A549 (cell line): ENCODE measurements around the gene PFDN2. TPM values are rescaled to one million over a fixed set of nuclear protein-coding genes. Genes with fewer than 3 reads are reported as not detected.

ENCODE experiments used
- ATAC-seq, 2 experiments: fragments of 200-7000 bp in 1 of 2; fragments of >200 bp in 1 of 2; cut with Nextera tagmentation in 1 of 2; cut with Tn5 transposase in 1 of 2; 3 replicates each; pipeline versions ENCODE4 v1.8.0 to v1.9.1; 2018 to 2020; ENCODE audit warnings: mild to moderate bottlenecking in 1 of 2, moderate library complexity in 1 of 2
- CTCF ChIA-PET: fragments of 300-600 bp; sonication (Branson Sonifier 250); formaldehyde crosslinking; extraction: SDS; loops from one replicate; lab custom pipeline; 2021; ENCODE audit warnings: antibody characterized with exemption, inconsistent platforms; lab: Yijun Ruan, JAX
- POLR2A ChIA-PET: fragments of 350-600 bp; formaldehyde crosslinking; extraction: SDS; loops from one replicate; lab custom pipeline; 2021; ENCODE audit warnings: antibody characterized with exemption, inconsistent platforms; lab: Yijun Ruan, JAX
- DNase-seq, 2 experiments: peaks; one replicate each; pipeline versions ENCODE4 v3.0.0 to v3.0.0-alpha.2; 2011 to 2016; ENCODE audit warnings: low read depth in 1 of 2, low spot score in 1 of 2
- FAIRE-seq: peaks from 2 replicates; lab custom pipeline; 2011; peaks lifted over from hg19 to GRCh38; lab: Jason Lieb, UNC
- H3K27ac ChIP-seq, 2 experiments: fragments of >200 bp; sonication (Bioruptor Twin); formaldehyde crosslinking; 3 replicates each; pipeline ENCODE4 v1.5.1; 2016 to 2017
- H3K4me1 ChIP-seq: fragments of >200 bp; sonication (Bioruptor Twin); formaldehyde crosslinking; 3 replicates; pipeline ENCODE4 v1.6.1; 2016
- H3K4me2 ChIP-seq: fragments of >200 bp; sonication (Bioruptor Twin); formaldehyde crosslinking; 3 replicates; pipeline ENCODE4 v1.6.1; 2016
- H3K4me3 ChIP-seq: fragments of >200 bp; sonication (Bioruptor Twin); formaldehyde crosslinking; 3 replicates; pipeline ENCODE4 v1.5.1; 2016
- H3K9me3 ChIP-seq: fragments of >200 bp; sonication (Bioruptor Twin); formaldehyde crosslinking; 3 replicates; pipeline ENCODE4 v1.6.1; 2016
- CEBPB ChIP-seq, 2 experiments: fragments of >200 bp in 1 of 2; sonication (Bioruptor Twin) in 1 of 2; formaldehyde crosslinking in 1 of 2; IDR thresholded peaks; 2 replicates each; pipeline ENCODE4 v1.6.1; 2012 to 2016
- EHMT2 ChIP-seq: fragments of 200-600 bp; sonication (generic); IDR thresholded peaks from 2 replicates; pipeline ENCODE4 v1.6.1; 2016; ENCODE audit warnings: antibody characterized with exemption, low read depth, mild to moderate bottlenecking, moderate library complexity
- GATA3 ChIP-seq: IDR thresholded peaks from 2 replicates; pipeline ENCODE4 v1.6.1; 2012; ENCODE audit warnings: borderline replicate concordance
- MAFK ChIP-seq: fragments of 450-650 bp; IDR thresholded peaks from 2 replicates; pipeline ENCODE4 v1.6.1; 2014; ENCODE audit not compliant: partially characterized antibody
- NFE2L2 ChIP-seq: fragments of 150-350 bp; conservative IDR thresholded peaks from 2 replicates; pipeline ENCODE4 v1.6.1; 2014; ENCODE audit warnings: low read length
- SMC3 ChIP-seq: fragments of >200 bp; sonication (Bioruptor Twin); formaldehyde crosslinking; IDR thresholded peaks from 3 replicates; pipeline ENCODE4 v1.6.1; 2018; ENCODE audit warnings: inconsistent platforms
- SREBF2 ChIP-seq: fragments of 450-650 bp; IDR thresholded peaks from 2 replicates; pipeline ENCODE4 v1.6.1; 2014; ENCODE audit warnings: mild to moderate bottlenecking, moderate library complexity
- TFCP2L1 ChIP-seq: fragments of 250-450 bp; sonication (Bioruptor Pico); IDR thresholded peaks from 2 replicates; pipeline ENCODE4 v1.5.0; 2021; ENCODE audit warnings: mild to moderate bottlenecking
- TP53 ChIP-seq: fragments of 250-450 bp; sonication (Bioruptor Pico); IDR thresholded peaks from 2 replicates; pipeline ENCODE4 v1.5.0; 2021; ENCODE audit warnings: mild to moderate bottlenecking, moderate library complexity
- ZFP36 ChIP-seq: fragments of 450-650 bp; IDR thresholded peaks from 2 replicates; pipeline ENCODE4 v1.6.1; 2014; ENCODE audit warnings: borderline replicate concordance; ENCODE audit not compliant: partially characterized antibody
- WGBS: methylation state at CpG from one replicate; pipeline ENCODE4 v1.1.6; 2017; ENCODE audit errors: missing lambda C conversion rate; 5-methylcytosine and 5-hydroxymethylcytosine counted together
- polyA plus RNA-seq, 4 experiments: library from polyadenylated mRNA; depleted of rRNA in 3 of 4; stranded (reverse); fragments of >200 nt; fragmentation: RNase III in 1 of 4; extraction: RNeasy Plus Mini Kit Qiagen cat#74134 plus additional on column Dnase treatment in 1 of 4; gene quantifications; 2 replicates in 3 of 4; 3 replicates in 1 of 4; pipeline ENCODE4 v1.2.3, GENCODE V29; 2011 to 2017
- TF ChIP-seq, protein P1 (sequence below): fragments of 250-450 bp; sonication (Bioruptor Pico); IDR thresholded peaks from 2 replicates; pipeline ENCODE4 v1.5.0; 2021; ENCODE audit warnings: mild to moderate bottlenecking, moderate library complexity, borderline replicate concordance
- TF ChIP-seq, protein P2 (sequence below): fragments of 450-650 bp; IDR thresholded peaks from 2 replicates; pipeline ENCODE4 v1.6.1; 2014; ENCODE audit warnings: antibody characterized with exemption
- TF ChIP-seq, protein P3 (sequence below): fragments of 250-450 bp; sonication (Bioruptor Pico); IDR thresholded peaks from 2 replicates; pipeline ENCODE4 v1.5.0; 2020; ENCODE audit warnings: low read depth, mild to moderate bottlenecking, moderate library complexity
- TF ChIP-seq, protein P4 (sequence below): IDR thresholded peaks from 2 replicates; pipeline ENCODE4 v1.6.1; 2012
- TF ChIP-seq, protein P5 (sequence below): fragments of >200 bp; sonication (Bioruptor Twin); formaldehyde crosslinking; IDR thresholded peaks from 3 replicates; pipeline ENCODE4 v1.5.1; 2016

The PFDN2 gene
- polyA plus RNA-seq, 2 of the 4 experiments (the other 2 are of a cell fraction): 179 to 187 TPM

DNA sequence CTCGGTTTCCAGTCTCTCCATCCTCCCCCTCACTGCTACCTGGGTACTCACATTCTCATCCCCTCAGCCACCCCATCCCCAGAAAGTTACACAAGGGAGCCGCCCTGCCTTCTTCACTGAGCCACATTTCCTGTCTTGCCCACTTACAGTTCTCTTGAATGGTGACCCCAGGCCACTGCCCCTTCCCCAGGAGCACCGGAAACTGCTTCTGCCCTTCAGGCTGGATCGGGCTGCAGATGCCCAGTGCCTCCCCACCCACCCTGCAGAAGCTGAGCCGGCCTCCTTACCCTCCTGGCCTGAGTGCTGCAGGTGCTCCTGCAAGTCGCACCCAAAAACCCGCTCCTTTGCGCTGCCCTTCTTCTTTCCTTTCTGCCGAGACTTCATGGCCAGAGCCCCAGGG is 48.6 kb downstream of the PFDN2 start:
- no peak for DNase-seq
- H3K4me3 ChIP-seq: no peak overlapping the region
- CTCF ChIA-PET: interaction anchor here (8.0 to 13.9 kb wide), 2 partner anchors 18 to 28 kb away, joined by 74 to 319 read pairs; partner anchors contain the start of genes KLHDC9 and NECTIN4
- POLR2A ChIA-PET: no interaction called here
- ATAC-seq: no peak
- H3K9me3 ChIP-seq: no peaks in the 10 kb centered on the region
- 87% methylated on average over 9 of the region's 9 CpGs for WGBS
- no peak for FAIRE-seq
- no peak for TF ChIP-seq ZFP36
- TF ChIP-seq NFE2L2: no peak
- TF ChIP-seq, all 56 proteins: peak for 0
- H3K4me2 ChIP-seq: no peak overlapping the region
- H3K27ac ChIP-seq: no peak overlapping the region
- H3K4me1 ChIP-seq: peaks cover 17% of the 10 kb centered on the region

DNA sequence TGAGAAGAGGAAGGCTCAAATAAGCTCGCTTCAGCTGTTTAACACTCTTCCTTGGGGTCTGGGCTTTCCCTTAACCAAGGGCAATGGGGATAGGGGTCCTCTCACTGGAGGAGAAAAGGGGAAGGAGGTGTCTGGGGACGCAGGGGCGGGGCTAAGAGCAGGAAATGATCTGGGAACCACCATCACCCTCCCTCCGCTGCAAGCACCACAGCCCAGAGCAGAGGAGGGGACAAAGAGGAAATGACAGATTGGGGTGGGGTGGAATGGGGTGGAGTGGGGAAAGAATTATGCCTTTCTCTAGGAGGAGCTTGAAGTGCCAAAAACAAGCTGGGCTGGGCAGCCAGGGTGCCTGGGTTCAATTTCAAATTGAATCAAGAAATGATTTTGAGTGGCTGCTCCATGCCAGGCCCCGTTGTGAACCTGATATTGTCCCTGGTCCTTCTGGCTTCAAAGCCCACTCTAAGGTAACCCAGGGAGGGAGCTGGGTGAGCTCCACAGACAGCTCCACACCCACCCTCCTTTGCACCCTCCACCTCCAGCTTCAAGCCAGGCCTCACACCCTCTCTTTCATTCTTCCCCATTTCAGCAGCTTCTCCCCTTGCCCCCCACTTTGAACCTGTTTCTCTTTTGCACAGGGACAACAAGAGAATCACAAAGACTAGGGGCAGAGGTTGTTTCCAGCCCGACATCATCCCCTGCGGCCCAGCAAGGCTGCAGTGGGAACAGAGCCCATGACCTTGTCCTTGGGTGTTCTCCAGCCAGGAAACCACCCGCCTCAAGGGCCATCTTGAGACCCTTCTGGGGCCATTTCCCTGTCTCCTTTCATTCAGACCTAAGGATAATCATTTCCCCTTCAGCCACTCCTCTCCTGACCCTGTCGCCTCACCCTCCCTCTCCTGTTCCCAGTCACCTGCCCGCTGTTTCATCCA is 49.3 kb downstream of the PFDN2 start:
- DNase-seq (no peak), FAIRE-seq (no peak), ATAC-seq (no peak; a peak in 2 of 6 replicates)
- Histone ChIP-seq H3K4me1 (peaks cover 13% of the 10 kb centered on the region), H3K9me3 (no peaks in the 10 kb centered on the region), H3K27ac (no peak overlapping the region), H3K4me2 (no peak overlapping the region), H3K4me3 (no peak overlapping the region)
- CTCF ChIA-PET: interaction anchor here (1.2 to 13.9 kb wide), 4 partner anchors 12 to 71 kb away, joined by 3 to 319 read pairs (median 5); partner anchors contain the start of gene KLHDC9
- 82% methylated on average over 10 of the region's 10 CpGs for WGBS
- POLR2A ChIA-PET: no interaction called here
- TF ChIP-seq MAFK: no peak
- no peak for TF ChIP-seq SMC3
- TF ChIP-seq, protein P1, sequence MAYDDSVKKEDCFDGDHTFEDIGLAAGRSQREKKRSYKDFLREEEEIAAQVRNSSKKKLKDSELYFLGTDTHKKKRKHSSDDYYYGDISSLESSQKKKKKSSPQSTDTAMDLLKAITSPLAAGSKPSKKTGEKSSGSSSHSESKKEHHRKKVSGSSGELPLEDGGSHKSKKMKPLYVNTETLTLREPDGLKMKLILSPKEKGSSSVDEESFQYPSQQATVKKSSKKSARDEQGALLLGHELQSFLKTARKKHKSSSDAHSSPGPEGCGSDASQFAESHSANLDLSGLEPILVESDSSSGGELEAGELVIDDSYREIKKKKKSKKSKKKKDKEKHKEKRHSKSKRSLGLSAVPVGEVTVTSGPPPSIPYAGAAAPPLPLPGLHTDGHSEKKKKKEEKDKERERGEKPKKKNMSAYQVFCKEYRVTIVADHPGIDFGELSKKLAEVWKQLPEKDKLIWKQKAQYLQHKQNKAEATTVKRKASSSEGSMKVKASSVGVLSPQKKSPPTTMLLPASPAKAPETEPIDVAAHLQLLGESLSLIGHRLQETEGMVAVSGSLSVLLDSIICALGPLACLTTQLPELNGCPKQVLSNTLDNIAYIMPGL: no peak
- TF ChIP-seq, protein P2, sequence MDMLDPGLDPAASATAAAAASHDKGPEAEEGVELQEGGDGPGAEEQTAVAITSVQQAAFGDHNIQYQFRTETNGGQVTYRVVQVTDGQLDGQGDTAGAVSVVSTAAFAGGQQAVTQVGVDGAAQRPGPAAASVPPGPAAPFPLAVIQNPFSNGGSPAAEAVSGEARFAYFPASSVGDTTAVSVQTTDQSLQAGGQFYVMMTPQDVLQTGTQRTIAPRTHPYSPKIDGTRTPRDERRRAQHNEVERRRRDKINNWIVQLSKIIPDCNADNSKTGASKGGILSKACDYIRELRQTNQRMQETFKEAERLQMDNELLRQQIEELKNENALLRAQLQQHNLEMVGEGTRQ: no peak

DNA sequence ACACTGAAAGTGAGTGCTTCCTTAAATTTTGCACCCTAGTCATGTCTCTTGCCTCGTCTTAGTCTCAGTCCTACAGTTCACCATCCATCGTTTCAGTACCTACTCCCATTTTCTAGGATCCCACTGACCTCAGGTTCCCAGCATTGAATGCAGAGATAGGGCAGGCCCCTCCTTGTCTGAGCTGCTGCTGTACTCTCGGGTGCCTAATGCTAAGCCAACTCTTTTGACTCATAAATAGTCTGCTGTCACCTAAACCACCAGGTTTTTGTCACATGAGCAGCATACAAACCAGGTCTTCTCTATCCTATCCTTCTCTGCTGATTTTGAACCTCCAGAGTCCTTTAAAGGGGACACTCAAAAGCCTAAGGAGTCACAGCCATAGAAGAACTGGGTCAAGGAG is 51.1 kb downstream of the PFDN2 start:
- no peak for DNase-seq
- POLR2A ChIA-PET: no interaction called here
- CTCF ChIA-PET: interaction anchor here (13.9 kb wide), 1 partner anchor 30 kb away, joined by 319 read pairs; the partner anchor contains the start of gene KLHDC9
- Histone ChIP-seq H3K27ac (no peak overlapping the region), H3K4me1 (peaks cover 7% of the 10 kb centered on the region; the same call in 2 of the 3 replicates), H3K9me3 (no peaks in the 10 kb centered on the region), H3K4me2 (no peak overlapping the region), H3K4me3 (no peak overlapping the region)
- no peak for ATAC-seq
- 57% methylated on average over 3 of the region's 3 CpGs for WGBS
- no peak for TF ChIP-seq SREBF2
- TF ChIP-seq CEBPB (IDR thresholded peaks at IDR 0.05): no peak
- TF ChIP-seq, protein P3, sequence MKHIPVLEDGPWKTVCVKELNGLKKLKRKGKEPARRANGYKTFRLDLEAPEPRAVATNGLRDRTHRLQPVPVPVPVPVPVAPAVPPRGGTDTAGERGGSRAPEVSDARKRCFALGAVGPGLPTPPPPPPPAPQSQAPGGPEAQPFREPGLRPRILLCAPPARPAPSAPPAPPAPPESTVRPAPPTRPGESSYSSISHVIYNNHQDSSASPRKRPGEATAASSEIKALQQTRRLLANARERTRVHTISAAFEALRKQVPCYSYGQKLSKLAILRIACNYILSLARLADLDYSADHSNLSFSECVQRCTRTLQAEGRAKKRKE (CRISPR knock-in tag): no peak
- TF ChIP-seq, protein P4, sequence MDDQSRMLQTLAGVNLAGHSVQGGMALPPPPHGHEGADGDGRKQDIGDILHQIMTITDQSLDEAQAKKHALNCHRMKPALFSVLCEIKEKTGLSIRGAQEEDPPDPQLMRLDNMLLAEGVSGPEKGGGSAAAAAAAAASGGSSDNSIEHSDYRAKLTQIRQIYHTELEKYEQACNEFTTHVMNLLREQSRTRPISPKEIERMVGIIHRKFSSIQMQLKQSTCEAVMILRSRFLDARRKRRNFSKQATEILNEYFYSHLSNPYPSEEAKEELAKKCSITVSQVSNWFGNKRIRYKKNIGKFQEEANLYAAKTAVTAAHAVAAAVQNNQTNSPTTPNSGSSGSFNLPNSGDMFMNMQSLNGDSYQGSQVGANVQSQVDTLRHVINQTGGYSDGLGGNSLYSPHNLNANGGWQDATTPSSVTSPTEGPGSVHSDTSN: no peak
- no peak for TF ChIP-seq TFCP2L1 (CRISPR knock-in tag)
- no peak for TF ChIP-seq TP53
- TF ChIP-seq EHMT2: no peak
- no peak for TF ChIP-seq GATA3
- TF ChIP-seq, protein P5, sequence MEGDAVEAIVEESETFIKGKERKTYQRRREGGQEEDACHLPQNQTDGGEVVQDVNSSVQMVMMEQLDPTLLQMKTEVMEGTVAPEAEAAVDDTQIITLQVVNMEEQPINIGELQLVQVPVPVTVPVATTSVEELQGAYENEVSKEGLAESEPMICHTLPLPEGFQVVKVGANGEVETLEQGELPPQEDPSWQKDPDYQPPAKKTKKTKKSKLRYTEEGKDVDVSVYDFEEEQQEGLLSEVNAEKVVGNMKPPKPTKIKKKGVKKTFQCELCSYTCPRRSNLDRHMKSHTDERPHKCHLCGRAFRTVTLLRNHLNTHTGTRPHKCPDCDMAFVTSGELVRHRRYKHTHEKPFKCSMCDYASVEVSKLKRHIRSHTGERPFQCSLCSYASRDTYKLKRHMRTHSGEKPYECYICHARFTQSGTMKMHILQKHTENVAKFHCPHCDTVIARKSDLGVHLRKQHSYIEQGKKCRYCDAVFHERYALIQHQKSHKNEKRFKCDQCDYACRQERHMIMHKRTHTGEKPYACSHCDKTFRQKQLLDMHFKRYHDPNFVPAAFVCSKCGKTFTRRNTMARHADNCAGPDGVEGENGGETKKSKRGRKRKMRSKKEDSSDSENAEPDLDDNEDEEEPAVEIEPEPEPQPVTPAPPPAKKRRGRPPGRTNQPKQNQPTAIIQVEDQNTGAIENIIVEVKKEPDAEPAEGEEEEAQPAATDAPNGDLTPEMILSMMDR: no peak
- no peak for FAIRE-seq
